Ishikawa (cell line): ENCODE results near the gene PLPP3.

Experiments
- CEBPB ChIP-seq: IDR thresholded peaks from 2 replicates; pipeline ENCODE4 v1.6.1; 2012
- CREB1 ChIP-seq: IDR thresholded peaks from 2 replicates; pipeline ENCODE4 v1.6.1; 2012; ENCODE audit warnings: low read depth
- EGR1 ChIP-seq: IDR thresholded peaks from 2 replicates; pipeline ENCODE4 v1.6.1; 2012
- EP300 ChIP-seq: IDR thresholded peaks from 2 replicates; pipeline ENCODE4 v1.6.1; 2012; ENCODE audit warnings: borderline replicate concordance
- FOXM1 ChIP-seq: IDR thresholded peaks from 2 replicates; pipeline ENCODE4 v1.6.1; 2012; ENCODE audit warnings: low read depth, borderline replicate concordance
- MAX ChIP-seq: IDR thresholded peaks from 2 replicates; pipeline ENCODE4 v1.6.1; 2012
- NFIC ChIP-seq: IDR thresholded peaks from 2 replicates; pipeline ENCODE4 v1.6.1; 2012
- RAD21 ChIP-seq: IDR thresholded peaks from 2 replicates; pipeline ENCODE4 v1.6.1; 2012; ENCODE audit warnings: low read depth
- REST ChIP-seq: IDR thresholded peaks from 2 replicates; pipeline ENCODE4 v1.6.1; 2012; ENCODE audit warnings: low read depth, mild to moderate bottlenecking
- TAF1 ChIP-seq: IDR thresholded peaks from 2 replicates; pipeline ENCODE4 v1.6.1; 2012; ENCODE audit warnings: low read depth, mild to moderate bottlenecking
- TCF12 ChIP-seq: IDR thresholded peaks from 2 replicates; pipeline ENCODE4 v1.6.1; 2012; ENCODE audit warnings: low read depth
- TEAD4 ChIP-seq: IDR thresholded peaks from 2 replicates; pipeline ENCODE4 v1.6.1; 2012
- YY1 ChIP-seq: IDR thresholded peaks from 2 replicates; pipeline ENCODE4 v1.6.1; 2012; ENCODE audit warnings: low read depth
- ZBTB7A ChIP-seq: IDR thresholded peaks from 2 replicates; pipeline ENCODE4 v1.6.1; 2012; ENCODE audit warnings: low read depth
- TF ChIP-seq, protein P1 (sequence below): IDR thresholded peaks from 2 replicates; pipeline ENCODE4 v1.6.1; 2012

The PLPP3 gene

DNA sequence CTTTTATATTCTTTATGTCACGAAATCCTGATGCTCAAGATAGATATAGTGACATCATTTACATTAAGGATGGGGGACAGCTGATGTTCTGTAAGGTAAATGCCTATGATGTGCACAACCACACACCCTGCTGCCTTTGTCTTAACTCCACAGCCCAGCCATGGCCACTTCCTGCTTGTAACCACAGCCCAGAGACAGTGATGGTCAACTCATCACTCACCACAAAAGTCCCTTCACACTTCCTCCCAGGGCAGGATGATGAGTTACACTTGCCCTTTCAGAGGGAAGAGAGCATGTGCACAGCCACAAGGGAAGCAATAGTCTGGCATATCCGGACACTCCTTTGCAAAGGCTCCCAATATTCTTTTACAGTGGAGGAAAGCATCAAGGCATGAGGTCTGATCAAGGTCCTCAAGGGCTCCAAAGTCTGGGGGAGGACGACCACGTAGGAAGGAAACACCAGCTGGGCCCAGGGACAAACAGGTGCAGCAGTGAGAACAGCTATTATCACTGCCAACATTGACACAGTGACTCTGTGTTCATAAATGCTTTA, 53.8 kb downstream of the PLPP3 start:
- TF ChIP-seq NFIC (no peak), YY1 (no peak), EP300 (no peak), ZBTB7A (no peak), MAX (no peak), TAF1 (no peak), CREB1 (no peak), TCF12 (no peak), TEAD4 (no peak), REST (no peak), RAD21 (no peak), CEBPB (no peak), EGR1 (no peak), FOXM1 (no peak)
- TF ChIP-seq, protein P1, sequence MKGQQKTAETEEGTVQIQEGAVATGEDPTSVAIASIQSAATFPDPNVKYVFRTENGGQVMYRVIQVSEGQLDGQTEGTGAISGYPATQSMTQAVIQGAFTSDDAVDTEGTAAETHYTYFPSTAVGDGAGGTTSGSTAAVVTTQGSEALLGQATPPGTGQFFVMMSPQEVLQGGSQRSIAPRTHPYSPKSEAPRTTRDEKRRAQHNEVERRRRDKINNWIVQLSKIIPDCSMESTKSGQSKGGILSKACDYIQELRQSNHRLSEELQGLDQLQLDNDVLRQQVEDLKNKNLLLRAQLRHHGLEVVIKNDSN: no peak

DNA sequence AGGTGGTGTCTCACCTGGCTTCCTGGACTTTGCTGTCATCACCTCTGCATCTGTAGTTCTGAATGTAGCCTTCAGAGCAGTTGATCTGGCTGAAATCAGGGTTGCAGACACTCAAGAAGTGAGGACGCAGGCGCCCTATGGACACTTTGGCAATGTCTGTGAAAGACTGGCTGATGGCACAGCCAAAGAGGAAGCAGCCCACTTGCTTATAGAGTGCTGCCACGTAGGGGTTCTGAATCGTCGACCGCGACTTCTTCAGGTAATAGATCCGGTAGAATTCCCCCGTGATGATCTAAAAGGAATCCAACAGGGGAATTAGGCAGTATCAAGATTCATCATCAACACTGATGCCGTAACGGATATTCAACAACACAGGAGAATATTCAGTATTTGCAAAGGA, 55.1 kb downstream of the PLPP3 start:
- TF ChIP-seq YY1: no peak
- no peak for TF ChIP-seq MAX
- TF ChIP-seq RAD21: no peak
- TF ChIP-seq CREB1: no peak
- no peak for TF ChIP-seq FOXM1
- TF ChIP-seq, protein P1: no peak
- no peak for TF ChIP-seq EGR1
- TF ChIP-seq TAF1: no peak
- no peak for TF ChIP-seq TEAD4
- no peak for TF ChIP-seq REST
- no peak for TF ChIP-seq EP300
- TF ChIP-seq CEBPB: no peak
- TF ChIP-seq TCF12: no peak
- TF ChIP-seq ZBTB7A: no peak
- no peak for TF ChIP-seq NFIC

DNA sequence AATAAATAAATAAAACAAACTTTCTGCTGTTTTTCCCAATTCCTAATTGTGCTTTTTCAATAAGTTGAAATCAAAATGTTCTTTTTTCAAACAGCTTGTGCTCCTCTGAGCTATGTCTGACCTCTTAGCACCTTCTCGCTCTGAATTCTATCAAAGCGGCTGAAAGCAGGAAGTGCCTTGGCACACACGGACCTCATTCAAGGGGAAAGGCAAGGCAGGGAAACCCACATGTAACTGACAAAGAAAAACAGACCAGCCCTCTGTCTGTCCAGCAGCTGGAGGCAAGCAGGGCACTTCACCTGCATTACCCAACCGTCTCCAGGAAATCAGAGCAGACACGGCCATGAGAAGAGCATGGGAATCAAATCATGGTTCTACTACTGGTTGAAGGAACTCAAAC, 56.7 kb downstream of the PLPP3 start:
- TF ChIP-seq CREB1 (no peak), CEBPB (no peak), NFIC (no peak), REST (no peak), TEAD4 (no peak), MAX (no peak), TAF1 (no peak), ZBTB7A (no peak), EGR1 (no peak), RAD21 (no peak), EP300 (no peak), FOXM1 (no peak), YY1 (no peak), TCF12 (no peak)
- TF ChIP-seq, protein P1: no peak
